Chondrocyte (in vitro differentiated cells): ENCODE results near the gene GPC6. TPM values are rescaled to one million over a fixed set of nuclear protein-coding genes. Genes with fewer than 3 reads are reported as not detected.

Source experiments
- DNase-seq: peaks from one replicate; pipeline ENCODE4 v3.0.0; 2021; ENCODE audit warnings: mixed read lengths, low spot score
- H3K27ac Mint-ChIP-seq: one replicate; pipeline ENCODE4 v1.8.0; 2021; ENCODE audit warnings: mild to moderate bottlenecking, moderate library complexity, mixed read lengths; ENCODE audit not compliant: unreplicated experiment
- H3K27me3 Mint-ChIP-seq: 2 replicates; pipeline ENCODE4 v1.8.0; 2021; ENCODE audit warnings: low read depth, mixed read lengths
- H3K36me3 Mint-ChIP-seq: 2 replicates; pipeline ENCODE4 v1.8.0; 2021; ENCODE audit warnings: low read depth, mixed read lengths
- H3K4me1 Mint-ChIP-seq: 2 replicates; pipeline ENCODE4 v1.8.0; 2021; ENCODE audit warnings: low read depth, mild to moderate bottlenecking, mixed read lengths
- H3K4me3 Mint-ChIP-seq: one replicate; pipeline ENCODE4 v1.8.0; 2021; ENCODE audit warnings: mild to moderate bottlenecking, moderate library complexity, mixed read lengths; ENCODE audit not compliant: unreplicated experiment
- H3K9me3 Mint-ChIP-seq: 2 replicates; pipeline ENCODE4 v1.8.0; 2021; ENCODE audit warnings: low read depth, mixed read lengths
- total RNA-seq: library from RNA; stranded (reverse); gene quantifications from 3 replicates; pipeline ENCODE4 v1.2.1, GENCODE V29; 2021
- TF ChIP-seq, protein P1 (sequence below): fragments of 200-600 bp; sonication (generic); IDR thresholded peaks from 2 replicates; pipeline ENCODE4 v1.5.0; 2021; ENCODE audit warnings: antibody characterized with exemption, mild to moderate bottlenecking, moderate library complexity

The GPC6 gene
- total RNA-seq, 1 donor from 2014 or later: 76.1 TPM

DNA sequence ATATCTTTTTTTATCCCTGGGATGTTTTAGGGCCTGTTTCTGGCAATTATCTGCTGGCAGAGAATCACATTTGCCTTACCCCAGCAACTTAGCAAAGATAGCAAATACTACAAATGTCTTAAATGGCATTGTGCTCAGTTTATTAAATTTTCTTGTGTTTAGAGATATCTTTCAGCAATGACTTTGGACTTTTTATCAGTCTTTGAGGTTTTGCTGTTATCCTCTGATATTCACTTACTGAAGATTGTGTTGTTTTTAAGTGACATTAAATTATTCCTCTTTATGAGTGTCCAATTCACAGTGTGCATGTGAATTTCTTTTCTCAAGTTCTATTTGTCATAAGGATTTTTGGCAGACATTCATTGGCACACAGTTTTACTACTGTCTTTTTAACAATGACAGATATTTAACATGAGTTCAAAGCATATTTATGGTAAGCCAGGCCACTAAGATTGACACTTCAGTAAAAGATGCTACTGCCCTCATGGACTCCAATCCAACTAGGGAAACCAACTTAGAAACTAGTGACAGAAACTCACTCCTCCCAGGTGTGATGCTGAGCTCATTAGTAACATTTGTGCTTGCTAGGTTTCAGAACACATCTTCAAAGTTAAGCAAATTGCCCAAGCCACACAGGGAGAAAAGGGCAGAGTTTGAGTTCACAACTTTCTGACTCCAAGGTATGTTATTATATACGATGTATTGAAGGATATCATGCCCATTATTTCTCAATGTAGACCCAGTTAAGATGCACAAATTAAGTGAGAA is 481.9 kb downstream of the GPC6 start:
- Mint-ChIP-seq H3K36me3 (peaks cover 9% of the 10 kb centered on the region), H3K27me3 (no peaks in the 10 kb centered on the region), H3K4me3 (no peak overlapping the region), H3K27ac (no peak overlapping the region), H3K4me1 (peaks cover 23% of the 10 kb centered on the region), H3K9me3 (peaks cover 6% of the 10 kb centered on the region)
- no peak for DNase-seq
- TF ChIP-seq, protein P1, sequence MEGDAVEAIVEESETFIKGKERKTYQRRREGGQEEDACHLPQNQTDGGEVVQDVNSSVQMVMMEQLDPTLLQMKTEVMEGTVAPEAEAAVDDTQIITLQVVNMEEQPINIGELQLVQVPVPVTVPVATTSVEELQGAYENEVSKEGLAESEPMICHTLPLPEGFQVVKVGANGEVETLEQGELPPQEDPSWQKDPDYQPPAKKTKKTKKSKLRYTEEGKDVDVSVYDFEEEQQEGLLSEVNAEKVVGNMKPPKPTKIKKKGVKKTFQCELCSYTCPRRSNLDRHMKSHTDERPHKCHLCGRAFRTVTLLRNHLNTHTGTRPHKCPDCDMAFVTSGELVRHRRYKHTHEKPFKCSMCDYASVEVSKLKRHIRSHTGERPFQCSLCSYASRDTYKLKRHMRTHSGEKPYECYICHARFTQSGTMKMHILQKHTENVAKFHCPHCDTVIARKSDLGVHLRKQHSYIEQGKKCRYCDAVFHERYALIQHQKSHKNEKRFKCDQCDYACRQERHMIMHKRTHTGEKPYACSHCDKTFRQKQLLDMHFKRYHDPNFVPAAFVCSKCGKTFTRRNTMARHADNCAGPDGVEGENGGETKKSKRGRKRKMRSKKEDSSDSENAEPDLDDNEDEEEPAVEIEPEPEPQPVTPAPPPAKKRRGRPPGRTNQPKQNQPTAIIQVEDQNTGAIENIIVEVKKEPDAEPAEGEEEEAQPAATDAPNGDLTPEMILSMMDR: no peak

DNA sequence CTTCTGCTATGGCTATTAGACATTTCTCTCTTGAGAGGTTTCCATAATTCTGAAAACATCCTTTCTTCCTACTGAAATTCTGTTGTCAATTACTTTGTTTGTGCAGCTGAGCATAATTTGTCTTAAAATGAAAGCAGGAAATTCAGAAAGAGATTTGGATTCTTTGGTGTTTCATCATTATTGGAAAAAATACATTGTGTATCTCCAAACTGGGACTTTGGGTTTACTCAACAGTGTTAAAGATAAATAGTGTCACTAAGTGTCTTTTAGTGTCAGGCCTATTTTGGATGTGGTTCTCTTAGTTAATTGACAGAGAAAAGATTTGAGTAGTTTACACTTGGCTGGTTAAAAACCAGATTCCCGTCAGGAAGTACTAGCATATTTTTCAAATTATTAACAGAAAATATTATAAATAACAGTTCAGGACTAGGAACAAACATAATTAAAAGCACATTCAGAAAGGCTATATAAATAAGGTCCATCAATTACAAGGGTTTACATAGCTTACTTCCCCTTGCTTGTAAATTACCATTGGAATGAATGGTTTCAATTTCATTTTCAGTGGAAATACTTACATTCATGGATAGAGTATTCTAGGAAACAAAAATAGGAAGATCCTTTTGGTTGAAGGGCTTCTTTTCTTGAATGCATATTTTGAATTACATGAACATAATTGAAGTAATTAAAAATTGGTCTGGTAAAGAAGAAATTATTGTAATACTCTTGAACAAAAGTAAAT is 483.1 kb downstream of the GPC6 start:
- no peaks in the 10 kb centered on the region for H3K27me3 Mint-ChIP-seq

DNA sequence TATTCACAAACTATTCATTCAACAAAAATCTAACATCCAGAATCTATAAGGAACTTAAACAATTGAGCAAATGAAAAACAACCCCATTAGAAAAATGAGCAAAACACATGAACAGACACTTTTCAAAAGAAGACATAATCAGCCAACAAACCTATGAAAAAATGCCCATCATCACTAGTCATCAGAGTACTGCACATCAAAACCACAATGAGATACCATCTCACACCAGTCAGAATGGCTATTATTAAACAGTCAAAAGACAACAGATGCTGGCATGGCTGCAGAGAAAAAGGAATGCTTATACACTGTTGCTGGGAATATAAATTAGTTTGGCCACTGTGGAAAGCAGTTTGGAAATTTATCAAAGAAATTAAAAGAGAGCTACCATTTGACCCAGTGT is 487.6 kb downstream of the GPC6 start:
- Mint-ChIP-seq H3K4me1 (peaks cover 11% of the 10 kb centered on the region), H3K27me3 (no peaks in the 10 kb centered on the region), H3K36me3 (peaks cover 23% of the 10 kb centered on the region), H3K9me3 (peaks cover 29% of the 10 kb centered on the region), H3K4me3 (no peak overlapping the region), H3K27ac (no peak overlapping the region)
- TF ChIP-seq, protein P1: no peak
- DNase-seq: no peak

More for the DNA sequence above, 483.1 kb downstream of the GPC6 start:
- TF ChIP-seq, protein P1: no peak
- Mint-ChIP-seq H3K36me3 (peaks cover 19% of the 10 kb centered on the region), H3K27ac (peak overlapping the region; percentile 27), H3K9me3 (peaks cover 18% of the 10 kb centered on the region), H3K4me1 (peaks cover 23% of the 10 kb centered on the region), H3K4me3 (no peak overlapping the region)
- DNase-seq: no peak

DNA sequence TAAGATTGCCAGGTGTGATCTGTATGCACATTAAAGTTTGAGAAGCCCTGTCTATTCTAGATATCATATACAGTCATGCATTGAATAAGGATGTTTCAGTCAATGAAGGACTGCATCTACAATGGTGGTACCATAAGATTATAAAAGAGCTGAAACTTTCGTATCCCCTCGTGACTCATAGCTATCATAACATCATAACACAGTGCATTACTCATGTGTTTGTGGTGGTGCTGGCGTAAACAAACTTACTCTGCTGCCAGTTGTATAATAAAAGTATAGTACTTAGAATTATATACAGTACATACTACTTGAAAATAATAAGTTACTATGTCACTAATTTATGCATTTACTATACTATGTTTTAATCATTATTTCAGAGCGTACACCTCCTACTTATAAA is 489.3 kb downstream of the GPC6 start:
- Mint-ChIP-seq H3K27me3 (no peaks in the 10 kb centered on the region), H3K4me1 (peaks cover 2% of the 10 kb centered on the region), H3K27ac (no peak overlapping the region), H3K9me3 (peaks cover 42% of the 10 kb centered on the region), H3K36me3 (peaks cover 31% of the 10 kb centered on the region), H3K4me3 (no peak overlapping the region)
- no peak for DNase-seq
- TF ChIP-seq, protein P1: no peak

DNA sequence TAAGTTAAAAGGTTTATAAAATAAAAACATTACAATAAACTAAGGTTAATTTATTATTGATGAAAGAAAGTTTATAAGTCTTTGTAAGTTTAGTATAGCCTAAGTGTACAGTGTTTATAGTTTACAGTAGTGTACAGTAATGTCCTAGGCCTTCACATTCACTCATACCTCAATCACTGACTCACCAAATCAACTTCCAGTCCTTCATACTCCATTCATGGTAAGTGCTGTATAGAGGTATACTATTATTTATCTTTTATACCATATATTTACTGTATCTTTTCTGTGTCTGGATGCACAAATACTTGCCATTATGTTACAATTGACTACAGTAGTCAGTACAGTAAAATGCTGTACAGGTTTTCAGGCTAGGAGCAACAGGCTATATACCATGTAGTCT is 490.0 kb downstream of the GPC6 start:
- H3K4me3 Mint-ChIP-seq: no peak overlapping the region
- TF ChIP-seq, protein P1: no peak
- H3K27ac Mint-ChIP-seq: no peak overlapping the region
- peaks cover 28% of the 10 kb centered on the region for H3K36me3 Mint-ChIP-seq
- no peak for DNase-seq
- peaks cover 9% of the 10 kb centered on the region for H3K4me1 Mint-ChIP-seq
- no peaks in the 10 kb centered on the region for H3K27me3 Mint-ChIP-seq
- H3K9me3 Mint-ChIP-seq: peaks cover 43% of the 10 kb centered on the region
